GM15510 (cell line): Measurements from ENCODE around the gene VSIR.

ENCODE experiments used
- POLR2A ChIP-seq: IDR thresholded peaks from 3 replicates; pipeline ENCODE4 v1.6.1; 2011; ENCODE audit warnings: borderline replicate concordance; ENCODE audit not compliant: insufficient read length; ENCODE audit errors: extremely low read depth

The VSIR gene

GRCh38 chr10:71717056-71717455 lies 56.3 kb downstream of the VSIR start:
- TF ChIP-seq POLR2A: no peak

- no peak for TF ChIP-seq POLR2A
Measured at GRCh38 chr10:71716426-71716825, 56.9 kb downstream of the VSIR start.

- no peak for TF ChIP-seq POLR2A
Measured at GRCh38 chr10:71715860-71716259, 57.5 kb downstream of the VSIR start.

GRCh38 chr10:71715026-71715425 lies 58.3 kb downstream of the VSIR start:
- TF ChIP-seq POLR2A: no peak

- no peak for TF ChIP-seq POLR2A
Measured at GRCh38 chr10:71714592-71714991, 58.7 kb downstream of the VSIR start.

- TF ChIP-seq POLR2A: no peak
Measured at GRCh38 chr10:71714031-71714410, 59.3 kb downstream of the VSIR start.

GRCh38 chr10:71713135-71714030 lies 59.9 kb downstream of the VSIR start:
- no peak for TF ChIP-seq POLR2A

- TF ChIP-seq POLR2A: no peak
Measured at GRCh38 chr10:71712572-71713134, 60.7 kb downstream of the VSIR start.

GRCh38 chr10:71712170-71712569 lies 61.1 kb downstream of the VSIR start:
- no peak for TF ChIP-seq POLR2A

GRCh38 chr10:71711052-71711623 lies 62.2 kb downstream of the VSIR start:
- no peak for TF ChIP-seq POLR2A

- TF ChIP-seq POLR2A: no peak
Measured at GRCh38 chr10:71710519-71710918, 62.8 kb downstream of the VSIR start.

GRCh38 chr10:71708897-71709882 lies 64.1 kb downstream of the VSIR start:
- no peak for TF ChIP-seq POLR2A

GRCh38 chr10:71708301-71708703 lies 65.0 kb downstream of the VSIR start:
- TF ChIP-seq POLR2A: no peak

- TF ChIP-seq POLR2A: no peak
Measured at GRCh38 chr10:71707240-71707789, 66.0 kb downstream of the VSIR start.
